Transverse colon (tissue), 4 donors: ENCODE measurements around the gene KRTAP10-1. TPM values are rescaled to one million over a fixed set of nuclear protein-coding genes. Genes with fewer than 3 reads are reported as not detected.
"Not testable (repeated sequence)": the region's sequence is repeated elsewhere in the genome, so short reads cannot be mapped to it uniquely, and the experiment has no call there.

ENCODE experiments used
- DNase-seq: peaks from one replicate; pipeline ENCODE4 v3.0.0-alpha.2; 2019
- H3K27ac ChIP-seq, 4 donors: fragments of 200-600 bp; sonication (generic); 2 replicates each; pipeline ENCODE4 v1.5.1; 2016 to 2018; ENCODE audit warnings: inconsistent platforms in 4 of 4
- H3K27me3 ChIP-seq: fragments of 200-600 bp; sonication (generic); 2 replicates; pipeline ENCODE4 v1.5.1; 2017; ENCODE audit warnings: inconsistent platforms
- H3K36me3 ChIP-seq, 4 donors: fragments of 200-600 bp; sonication (generic); 2 replicates each; pipeline ENCODE4 v1.5.1; 2017 to 2019; ENCODE audit warnings: inconsistent platforms in 4 of 4
- H3K4me1 ChIP-seq, 4 donors: fragments of 200-600 bp; sonication (generic); 2 replicates each; pipeline ENCODE4 v1.5.1; 2017 to 2020; ENCODE audit warnings: inconsistent platforms in 4 of 4
- H3K4me3 ChIP-seq, 4 donors: fragments of 200-600 bp; sonication (generic); 1 replicate in 1 of 4; 2 replicates in 3 of 4; pipeline versions ENCODE4 v1.5.1 to v1.6.1; 2017 to 2019; ENCODE audit warnings: inconsistent platforms in 4 of 4
- H3K9me3 ChIP-seq, 2 donors: fragments of 200-600 bp; sonication (generic); 2 replicates each; pipeline ENCODE4 v1.5.1; 2017 to 2019; ENCODE audit warnings: inconsistent platforms in 2 of 2
- EP300 ChIP-seq: sonication (generic); formaldehyde crosslinking; IDR thresholded peaks from one replicate; pipeline ENCODE4 v1.6.1; 2017; ENCODE audit warnings: antibody characterized with exemption, low read depth
- POLR2A ChIP-seq: fragments of 450-650 bp; IDR thresholded peaks from one replicate; pipeline ENCODE4 v1.6.1; 2016; ENCODE audit warnings: antibody characterized with exemption, mild to moderate bottlenecking, moderate library complexity
- POLR2AphosphoS5 ChIP-seq, 3 donors: sonication (generic); formaldehyde crosslinking; IDR thresholded peaks; one replicate each; pipeline ENCODE4 v1.6.1; 2016; ENCODE audit warnings: antibody characterized with exemption in 3 of 3
- WGBS, 2 donors: methylation state at CpG; one replicate each; pipeline ENCODE4 v1.1.5; 2018; ENCODE audit warnings: low coverage in 1 of 2; 5-methylcytosine and 5-hydroxymethylcytosine counted together
- in situ Hi-C, 4 donors: fragments of 200-750 bp; cut with MboI; loops; one replicate each; pipeline versions ENCODE4 v1.15.0 to v1.15.1; 2017; ENCODE audit warnings: low sequenced_read_pairs in 3 of 4, low pct_ligation_motif_present in 1 of 4, low pct_unique_long_range_greater_than_20kb in 1 of 4
- intact Hi-C: fragments of 100-400 bp; cut with DNase I; formaldehyde crosslinking; loops from one replicate; pipeline ENCODE4 v1.15.1; 2023; ENCODE audit warnings: low total_unique reads
- total RNA-seq, 4 donors: library from RNA; depleted of rRNA; stranded (reverse); fragments of >200 nt; gene quantifications; one replicate each; pipeline ENCODE4 v1.1.0, GENCODE V29; 2016
- TF ChIP-seq, protein P1 (sequence below), 5 experiments: fragments of 200-600 bp in 3 of 5; fragments of 450-650 bp in 2 of 5; sonication (generic) in 3 of 5; IDR thresholded peaks; 1 replicate in 2 of 5; 2 replicates in 3 of 5; pipeline ENCODE4 v1.5.1; 2016 to 2017; ENCODE audit warnings: antibody characterized with exemption in 5 of 5, inconsistent platforms in 3 of 5, mild to moderate bottlenecking in 2 of 5, moderate library complexity in 1 of 5

Gene KRTAP10-1
- total RNA-seq, 4 donors from 2014 or later: not detected

GRCh38 chr21:44583089-44583799 is 43.2 kb upstream of the KRTAP10-1 start:
- no peak for TF ChIP-seq POLR2A
- no peak for TF ChIP-seq EP300
- TF ChIP-seq, protein P1, sequence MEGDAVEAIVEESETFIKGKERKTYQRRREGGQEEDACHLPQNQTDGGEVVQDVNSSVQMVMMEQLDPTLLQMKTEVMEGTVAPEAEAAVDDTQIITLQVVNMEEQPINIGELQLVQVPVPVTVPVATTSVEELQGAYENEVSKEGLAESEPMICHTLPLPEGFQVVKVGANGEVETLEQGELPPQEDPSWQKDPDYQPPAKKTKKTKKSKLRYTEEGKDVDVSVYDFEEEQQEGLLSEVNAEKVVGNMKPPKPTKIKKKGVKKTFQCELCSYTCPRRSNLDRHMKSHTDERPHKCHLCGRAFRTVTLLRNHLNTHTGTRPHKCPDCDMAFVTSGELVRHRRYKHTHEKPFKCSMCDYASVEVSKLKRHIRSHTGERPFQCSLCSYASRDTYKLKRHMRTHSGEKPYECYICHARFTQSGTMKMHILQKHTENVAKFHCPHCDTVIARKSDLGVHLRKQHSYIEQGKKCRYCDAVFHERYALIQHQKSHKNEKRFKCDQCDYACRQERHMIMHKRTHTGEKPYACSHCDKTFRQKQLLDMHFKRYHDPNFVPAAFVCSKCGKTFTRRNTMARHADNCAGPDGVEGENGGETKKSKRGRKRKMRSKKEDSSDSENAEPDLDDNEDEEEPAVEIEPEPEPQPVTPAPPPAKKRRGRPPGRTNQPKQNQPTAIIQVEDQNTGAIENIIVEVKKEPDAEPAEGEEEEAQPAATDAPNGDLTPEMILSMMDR (IDR thresholded peaks at IDR 0.05): no peak
- no peak for TF ChIP-seq POLR2AphosphoS5 (IDR thresholded peaks at IDR 0.05)
- in situ Hi-C loops (loop anchor here in 2 of 4 donors (25.0 kb wide), 1 partner anchor 104 kb away; the partner anchor contains the start of genes KRTAP10-12 (in 2 of the 2) and KRTAP12-1 (in 2 of the 2)), intact Hi-C loops (no loop called here)
- Histone ChIP-seq H3K4me3 (no peak overlapping the region), H3K9me3 (peaks cover 9 to 12% of the 10 kb centered on the region in 2 donors), H3K36me3 (no peaks in the 10 kb centered on the region), H3K4me1 (no peaks in the 10 kb centered on the region), H3K27me3 (peaks cover 17% of the 10 kb centered on the region), H3K27ac (no peak overlapping the region)
- DNase-seq: no peak
- WGBS, 2 donors: 41 to 61% methylated on average over 7 to 11 of the region's 11 CpGs

- H3K9me3 ChIP-seq: peaks cover 9 to 12% of the 10 kb centered on the region in 2 donors
- no peak for DNase-seq
- no peaks in the 10 kb centered on the region for H3K4me1 ChIP-seq
- no peak overlapping the region for H3K27ac ChIP-seq
- H3K27me3 ChIP-seq: peaks cover 17% of the 10 kb centered on the region
- no peaks in the 10 kb centered on the region for H3K36me3 ChIP-seq
- WGBS, 2 donors: 75% methylated on average over 15 of the region's 15 CpGs; no CpG with 5 or more reads in 1 of the 2 donors
- intact Hi-C loops: no loop called here
- no peak for TF ChIP-seq POLR2AphosphoS5 (IDR thresholded peaks at IDR 0.05)
- no peak for TF ChIP-seq POLR2A
- TF ChIP-seq, protein P1 (IDR thresholded peaks at IDR 0.05): no peak
- TF ChIP-seq EP300: no peak
- in situ Hi-C loops: loop anchor here in 2 of 4 donors (25.0 kb wide), 1 partner anchor 105 kb away; the partner anchor contains the start of genes KRTAP10-12 (in 2 of the 2) and KRTAP12-1 (in 2 of the 2)
- H3K4me3 ChIP-seq: no peak overlapping the region
These were observed 42.1 kb upstream of the KRTAP10-1 start for GRCh38 chr21:44582055-44582454.

DNA sequence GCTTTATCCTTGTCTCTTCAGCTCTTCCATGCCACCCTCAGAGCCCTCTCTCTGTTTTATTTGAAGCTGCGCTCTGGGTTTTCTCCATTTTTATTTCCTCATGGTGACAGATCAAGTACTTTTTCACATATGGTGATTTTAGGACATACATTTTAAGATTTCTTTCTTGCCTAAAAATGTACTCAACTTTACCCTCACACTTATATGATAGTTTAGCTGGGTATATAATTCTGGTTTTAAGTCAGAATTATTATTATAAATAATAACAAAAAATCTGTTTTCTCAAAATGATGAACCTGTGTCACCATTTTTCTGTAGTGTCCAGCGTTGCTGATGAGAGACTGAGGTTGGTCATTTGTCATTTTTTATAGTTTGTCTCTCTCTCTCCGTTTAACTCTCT is 41.2 kb upstream of the KRTAP10-1 start:
- no peaks in the 10 kb centered on the region for H3K36me3 ChIP-seq
- DNase-seq: no peak
- no peak overlapping the region for H3K27ac ChIP-seq
- in situ Hi-C loops (loop anchor here in 2 of 4 donors (25.0 kb wide), 1 partner anchor 106 kb away; the partner anchor contains the start of genes KRTAP10-12 (in 2 of the 2) and KRTAP12-1 (in 2 of the 2)), intact Hi-C loops (no loop called here)
- WGBS, 2 donors: 76 to 79% methylated on average over 3 of the region's 3 CpGs
- H3K4me3 ChIP-seq: no peak overlapping the region
- H3K27me3 ChIP-seq: peaks cover 13% of the 10 kb centered on the region
- peaks cover 9 to 12% of the 10 kb centered on the region in 2 donors for H3K9me3 ChIP-seq
- H3K4me1 ChIP-seq: no peaks in the 10 kb centered on the region
- TF ChIP-seq POLR2A (no peak), POLR2AphosphoS5 (IDR thresholded peaks at IDR 0.05) (no peak), EP300 (no peak)
- TF ChIP-seq, protein P1 (IDR thresholded peaks at IDR 0.05): no peak

GRCh38 chr21:44580231-44580821 is 40.3 kb upstream of the KRTAP10-1 start, which contains the start of gene KRTAP10-5:
TSS of gene KRTAP10-5 (minus strand) at chr21:44580604. CDS start at chr21:44580578, 26 bp downstream.
- peaks cover 9 to 12% of the 10 kb centered on the region in 2 donors for H3K9me3 ChIP-seq
- DNase-seq, H3K4me1 ChIP-seq, intact Hi-C loops, H3K27ac ChIP-seq, H3K36me3 ChIP-seq, H3K4me3 ChIP-seq, H3K27me3 ChIP-seq: not testable (repeated sequence)
- in situ Hi-C loops: loop anchor here in 2 of 4 donors (25.0 kb wide), 1 partner anchor 107 kb away; the partner anchor contains the start of genes KRTAP10-12 (in 2 of the 2) and KRTAP12-1 (in 2 of the 2)
- WGBS, 2 donors: 20 to 30% methylated on average over 2 to 17 of the region's 19 CpGs
- TF ChIP-seq, protein P1 (IDR thresholded peaks at IDR 0.05): peak in 1 of 5 experiments; percentile 9
